Endothelial cell of umbilical vein (primary cell): ENCODE results near the gene SPRY1. TPM values are rescaled to one million over a fixed set of nuclear protein-coding genes. Genes with fewer than 3 reads are reported as not detected.

ENCODE experiments used
- BruUV-seq: library from RNA; stranded (reverse); fragments of 400-500 nt; replicated peaks from 2 replicates; lab custom pipeline; 2021; lab: Mats Ljungman, UMichigan
- CTCF ChIA-PET: fragments of 300-600, 350-600 bp; sonication (Branson Sonifier 250); formaldehyde crosslinking; loops from one replicate; lab custom pipeline; 2021; ENCODE audit warnings: antibody characterized with exemption, inconsistent platforms; lab: Charles Lee
- POLR2A ChIA-PET: fragments of 300-600, 350-600 bp; sonication (Branson Sonifier 250); formaldehyde crosslinking; loops from one replicate; lab custom pipeline; 2021; ENCODE audit warnings: antibody characterized with exemption, inconsistent platforms; lab: Charles Lee
- DNase-seq: peaks from one replicate; pipeline ENCODE4 v3.0.0-alpha.2; 2011; ENCODE audit warnings: low read depth, low spot score
- FAIRE-seq: peaks from 2 replicates; lab custom pipeline; 2011; peaks lifted over from hg19 to GRCh38; lab: Jason Lieb, UNC
- H2AFZ ChIP-seq: 2 replicates; pipeline ENCODE4 v1.6.0; 2012; ENCODE audit warnings: low read depth, low read length, control low read depth, inconsistent platforms
- H3K27ac ChIP-seq: 2 replicates; pipeline ENCODE4 v1.5.1; 2011; ENCODE audit warnings: low read depth, mild to moderate bottlenecking, control low read depth, low read length, moderate library complexity; ENCODE audit not compliant: insufficient read depth
- H3K27me3 ChIP-seq, 2 experiments: 2 replicates each; pipeline versions ENCODE4 v1.6.0 to v1.6.1; 2011; ENCODE audit warnings: low read length in 2 of 2, mixed read lengths in 1 of 2; ENCODE audit not compliant: control insufficient read depth in 2 of 2, insufficient read depth in 2 of 2
- H3K36me3 ChIP-seq, 2 experiments: 2 replicates in 1 of 2; 3 replicates in 1 of 2; pipeline ENCODE4 v1.5.1; 2011; ENCODE audit warnings: low read length in 2 of 2, mild to moderate bottlenecking in 1 of 2, moderate library complexity in 1 of 2; ENCODE audit not compliant: control insufficient read depth in 2 of 2, insufficient read depth in 2 of 2; ENCODE audit errors: extremely low read depth in 1 of 2
- H3K4me1 ChIP-seq: 3 replicates; pipeline ENCODE4 v1.5.1; 2011; ENCODE audit warnings: mild to moderate bottlenecking, low read length; ENCODE audit not compliant: control insufficient read depth, insufficient read depth; ENCODE audit errors: extremely low read depth
- H3K4me2 ChIP-seq: 2 replicates; pipeline ENCODE4 v1.6.1; 2011; ENCODE audit warnings: low read length, control low read depth, mixed read lengths; ENCODE audit not compliant: insufficient read depth
- H3K4me3 ChIP-seq, 3 experiments: fragments of 200-600 bp in 1 of 3; sonication (generic), shearing (Covaris generic) in 1 of 3; replicated peaks in 1 of 3; 2 replicates each; pipeline ENCODE4 v1.5.1; 2011 to 2016; ENCODE audit warnings: control low read depth in 3 of 3, low read length in 3 of 3, mild to moderate bottlenecking in 2 of 3, inconsistent platforms in 1 of 3, low read depth in 1 of 3, moderate library complexity in 1 of 3; ENCODE audit not compliant: insufficient read depth in 1 of 3
- H3K79me2 ChIP-seq: 2 replicates; pipeline ENCODE4 v1.6.0; 2012; ENCODE audit warnings: low read length, inconsistent platforms; ENCODE audit not compliant: control insufficient read depth, insufficient read depth
- H3K9ac ChIP-seq: replicated peaks from 2 replicates; pipeline ENCODE3; 2011; ENCODE audit warnings: low read length, control low read depth; ENCODE audit not compliant: insufficient read depth; ENCODE audit errors: extremely low read depth
- H3K9me1 ChIP-seq: replicated peaks from 3 replicates; pipeline ENCODE4 v1.6.0; 2011; ENCODE audit warnings: mild to moderate bottlenecking, low read length; ENCODE audit not compliant: control insufficient read depth, insufficient read depth; ENCODE audit errors: extremely low read depth
- H3K9me3 ChIP-seq: replicated peaks from 2 replicates; pipeline ENCODE4 v1.5.1; 2012; ENCODE audit warnings: low read length, inconsistent platforms; ENCODE audit not compliant: control insufficient read depth, insufficient read depth
- H4K20me1 ChIP-seq: replicated peaks from 2 replicates; pipeline ENCODE3; 2011; ENCODE audit warnings: mild to moderate bottlenecking, low read length; ENCODE audit not compliant: control insufficient read depth, insufficient read depth; ENCODE audit errors: extremely low read depth
- EZH2 ChIP-seq: IDR thresholded peaks from 2 replicates; pipeline ENCODE4 v1.6.1; 2012; ENCODE audit warnings: borderline replicate concordance, low read depth, mild to moderate bottlenecking, moderate library complexity, low read length, inconsistent platforms; ENCODE audit not compliant: severe bottlenecking
- FOS ChIP-seq: IDR thresholded peaks from 2 replicates; pipeline ENCODE4 v1.6.1; 2011; ENCODE audit warnings: mild to moderate bottlenecking, low read length, moderate library complexity, borderline replicate concordance; ENCODE audit not compliant: insufficient read depth
- GATA2 ChIP-seq: IDR thresholded peaks from 2 replicates; pipeline ENCODE4 v1.7.0; 2011; ENCODE audit warnings: low read depth, mild to moderate bottlenecking, moderate library complexity, mixed read lengths, low read length; ENCODE audit not compliant: insufficient read length, insufficient read depth
- JUN ChIP-seq: IDR thresholded peaks from 2 replicates; pipeline ENCODE4 v1.6.1; 2011; ENCODE audit warnings: borderline replicate concordance, low read depth; ENCODE audit not compliant: insufficient read length, insufficient read depth
- MYC ChIP-seq: IDR thresholded peaks from one replicate; pipeline ENCODE4 v1.6.1; 2011; ENCODE audit warnings: mild to moderate bottlenecking, low read depth, low read length
- POLR2A ChIP-seq: IDR thresholded peaks from 2 replicates; pipeline ENCODE4 v1.6.1; 2012; ENCODE audit warnings: low read depth, mild to moderate bottlenecking, control low read depth, low read length
- POLR2AphosphoS5 ChIP-seq: IDR thresholded peaks from 2 replicates; pipeline ENCODE4 v1.6.1; 2012; ENCODE audit warnings: low read depth, mild to moderate bottlenecking, control low read depth, low read length, moderate library complexity; ENCODE audit not compliant: insufficient read depth
- dilution Hi-C: fragments of 300-500 bp; cut with MboI; formaldehyde crosslinking; loops from one replicate; pipeline ENCODE4 v1.15.0; 2019; ENCODE audit warnings: low sequenced_read_pairs; ENCODE audit not compliant: extremely low pct_ligation_motif_present
- intact Hi-C: fragments of 100-400 bp; cut with micrococcal nuclease; formaldehyde crosslinking; loops from one replicate; pipeline ENCODE4 v1.10.0; 2022
- polyA plus RNA-seq, 4 experiments: library from polyadenylated mRNA; depleted of rRNA in 3 of 4; stranded (reverse) in 3 of 4; unstranded in 1 of 4; fragments of >200 nt; gene quantifications; 2 replicates each; pipeline versions ENCODE4 v1.2.1 to v1.2.3, GENCODE V29; 2011 to 2012; ENCODE audit warnings: missing spikeins in 1 of 4
- total RNA-seq: library from RNA; stranded (reverse); gene quantifications from 2 replicates; pipeline ENCODE4 v1.2.3, GENCODE V29; 2021
- TF ChIP-seq, protein P1 (sequence below), 2 donors: IDR thresholded peaks; 1 replicate in 1 of 2; 2 replicates in 1 of 2; pipeline ENCODE4 v1.5.1; 2011; ENCODE audit warnings: low read length in 2 of 2, mild to moderate bottlenecking in 2 of 2, moderate library complexity in 2 of 2, control low read depth in 1 of 2, inconsistent platforms in 1 of 2, low read depth in 1 of 2; ENCODE audit not compliant: insufficient read depth in 1 of 2; ENCODE audit errors: extremely low read depth in 1 of 2
- TF ChIP-seq, protein P2 (sequence below): IDR thresholded peaks from 2 replicates; pipeline ENCODE4 v1.6.1; 2011; ENCODE audit not compliant: insufficient read depth, insufficient read length

SPRY1 gene
- total and polyA plus RNA-seq, 2 donors (not counting 3 experiments of a cell fraction or from before 2014, with no cell fraction given) = 14.1 to 43.7 TPM

DNA sequence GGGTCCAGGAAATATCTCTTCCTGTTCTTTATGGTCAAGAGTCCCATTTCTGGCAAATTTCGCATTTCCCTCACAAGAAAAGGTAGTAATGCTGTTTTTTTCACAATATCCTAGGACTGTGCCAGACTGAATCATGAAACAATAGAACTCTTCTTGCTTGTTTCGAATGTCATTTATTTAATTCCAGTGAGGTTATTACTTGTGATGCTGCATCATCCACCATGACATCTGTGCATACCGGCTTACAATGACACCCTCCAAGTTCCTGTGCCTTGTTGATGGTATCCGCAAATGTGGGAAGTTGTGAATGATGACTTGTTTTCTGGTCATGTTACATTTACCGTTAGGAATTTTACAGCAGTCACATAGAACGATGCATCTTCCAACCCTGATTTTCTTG lies 42.9 kb upstream of the SPRY1 start:
- FAIRE-seq = peak; percentile 24
- no peak for TF ChIP-seq MYC
- TF ChIP-seq, protein P1, sequence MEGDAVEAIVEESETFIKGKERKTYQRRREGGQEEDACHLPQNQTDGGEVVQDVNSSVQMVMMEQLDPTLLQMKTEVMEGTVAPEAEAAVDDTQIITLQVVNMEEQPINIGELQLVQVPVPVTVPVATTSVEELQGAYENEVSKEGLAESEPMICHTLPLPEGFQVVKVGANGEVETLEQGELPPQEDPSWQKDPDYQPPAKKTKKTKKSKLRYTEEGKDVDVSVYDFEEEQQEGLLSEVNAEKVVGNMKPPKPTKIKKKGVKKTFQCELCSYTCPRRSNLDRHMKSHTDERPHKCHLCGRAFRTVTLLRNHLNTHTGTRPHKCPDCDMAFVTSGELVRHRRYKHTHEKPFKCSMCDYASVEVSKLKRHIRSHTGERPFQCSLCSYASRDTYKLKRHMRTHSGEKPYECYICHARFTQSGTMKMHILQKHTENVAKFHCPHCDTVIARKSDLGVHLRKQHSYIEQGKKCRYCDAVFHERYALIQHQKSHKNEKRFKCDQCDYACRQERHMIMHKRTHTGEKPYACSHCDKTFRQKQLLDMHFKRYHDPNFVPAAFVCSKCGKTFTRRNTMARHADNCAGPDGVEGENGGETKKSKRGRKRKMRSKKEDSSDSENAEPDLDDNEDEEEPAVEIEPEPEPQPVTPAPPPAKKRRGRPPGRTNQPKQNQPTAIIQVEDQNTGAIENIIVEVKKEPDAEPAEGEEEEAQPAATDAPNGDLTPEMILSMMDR (IDR thresholded peaks at IDR 0.05; ENCODE audit: extremely low read depth in 1 of 2, insufficient read depth in 1 of 2, low read depth in 1 of 2, low read length in 2 of 2) = no peak
- TF ChIP-seq JUN = no peak
- TF ChIP-seq EZH2 = no peak
- H4K20me1 ChIP-seq = no peaks in the 10 kb centered on the region
- H3K4me1 ChIP-seq = peaks cover 11% of the 10 kb centered on the region
- DNase-seq = peak; percentile 16
- no peak overlapping the region for H3K4me2 ChIP-seq
- CTCF ChIA-PET = no interaction called here
- no peaks in the 10 kb centered on the region for H3K9me1 ChIP-seq
- no peaks in the 10 kb centered on the region for H3K9me3 ChIP-seq
- intact Hi-C loops (loop anchor here (1.0 kb wide), 1 partner anchor 8 kb away; no protein-coding TSS in a partner anchor), dilution Hi-C loops (no loop called here)
- H3K9ac ChIP-seq = no peak overlapping the region
- H3K36me3 ChIP-seq = no peaks in the 10 kb centered on the region
- POLR2A ChIA-PET = no interaction called here
- no peak overlapping the region for H3K27ac ChIP-seq
- no peak overlapping the region for H2AFZ ChIP-seq
- no TSS peak for BruUV-seq
- H3K4me3 ChIP-seq = no peak overlapping the region
- no peaks in the 10 kb centered on the region for H3K27me3 ChIP-seq
- no peaks in the 10 kb centered on the region for H3K79me2 ChIP-seq

DNA sequence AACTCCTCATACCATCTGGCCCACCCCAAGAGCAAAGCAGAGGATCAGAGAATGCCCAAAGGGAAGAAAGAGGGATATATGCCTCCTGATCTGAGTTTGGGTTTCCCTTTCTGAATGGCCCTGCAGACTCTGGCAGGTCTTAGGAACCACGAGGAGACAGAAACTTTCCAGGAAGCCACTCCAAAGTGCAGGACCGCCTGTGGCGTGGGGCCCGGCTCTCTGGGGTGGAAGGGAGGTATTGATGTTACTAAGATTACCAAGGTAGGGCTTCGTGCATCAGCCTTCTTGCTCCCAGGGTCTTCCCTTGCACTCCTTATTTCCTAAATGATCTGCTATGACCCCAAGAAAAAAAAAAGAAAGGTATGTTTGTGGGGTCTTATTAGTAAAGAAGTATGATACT lies 41.9 kb upstream of the SPRY1 start:
- CTCF ChIA-PET = no interaction called here
- FAIRE-seq (no peak), DNase-seq (no peak)
- no TSS peak for BruUV-seq
- Histone ChIP-seq H3K4me3 (no peak overlapping the region), H3K27ac (no peak overlapping the region), H3K36me3 (no peaks in the 10 kb centered on the region), H3K9me1 (no peaks in the 10 kb centered on the region), H4K20me1 (no peaks in the 10 kb centered on the region), H3K9ac (no peak overlapping the region), H3K4me2 (no peak overlapping the region), H3K27me3 (no peaks in the 10 kb centered on the region), H2AFZ (no peak overlapping the region), H3K9me3 (no peaks in the 10 kb centered on the region), H3K79me2 (no peaks in the 10 kb centered on the region), H3K4me1 (peaks cover 11% of the 10 kb centered on the region)
- intact Hi-C loops = no loop called here
- POLR2A ChIA-PET = no interaction called here
- TF ChIP-seq EZH2 (no peak), GATA2 (no peak), POLR2A (no peak), MYC (no peak), FOS (no peak), JUN (no peak), POLR2AphosphoS5 (no peak)
- TF ChIP-seq, protein P1 (IDR thresholded peaks at IDR 0.05; ENCODE audit: extremely low read depth in 1 of 2, insufficient read depth in 1 of 2, low read depth in 1 of 2, low read length in 2 of 2) = no peak
- TF ChIP-seq, protein P2, sequence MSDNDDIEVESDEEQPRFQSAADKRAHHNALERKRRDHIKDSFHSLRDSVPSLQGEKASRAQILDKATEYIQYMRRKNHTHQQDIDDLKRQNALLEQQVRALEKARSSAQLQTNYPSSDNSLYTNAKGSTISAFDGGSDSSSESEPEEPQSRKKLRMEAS = no peak
- dilution Hi-C loops = no loop called here
